Ovary (tissue), 9 donors: ENCODE results near the gene ADRM1. TPM values are rescaled to one million over a fixed set of nuclear protein-coding genes. Genes with fewer than 3 reads are reported as not detected.

Experiments used
- DNase-seq, 5 donors: peaks; one replicate each; pipeline ENCODE4 v3.0.0-alpha.2; 2019 to 2020
- H3K27ac ChIP-seq, 2 donors: fragments of 200-600 bp; one replicate each; pipeline versions ENCODE4 v1.5.1 to v1.8.0; 2019 to 2022
- H3K27me3 ChIP-seq: fragments of 200-600 bp; one replicate; pipeline ENCODE4 v1.8.0; 2022
- H3K36me3 ChIP-seq: fragments of 200-600 bp; sonication (generic); one replicate; pipeline ENCODE4 v1.5.1; 2019
- H3K4me1 ChIP-seq: one replicate; pipeline ENCODE4 v1.8.1; 2013; ENCODE audit warnings: mild to moderate bottlenecking, moderate library complexity; ENCODE audit not compliant: insufficient read depth
- H3K4me3 ChIP-seq: fragments of 200-600 bp; sonication (generic); one replicate; pipeline ENCODE4 v1.5.1; 2017
- H3K9me3 ChIP-seq, 2 donors: fragments of 200-600 bp in 1 of 2; sonication (generic) in 1 of 2; one replicate each; pipeline versions ENCODE4 v1.5.1 to v1.8.1; 2013 to 2019; ENCODE audit warnings: mild to moderate bottlenecking in 1 of 2, moderate library complexity in 1 of 2
- EP300 ChIP-seq: sonication (generic); formaldehyde crosslinking; IDR thresholded peaks from one replicate; pipeline ENCODE4 v1.6.1; 2017; ENCODE audit warnings: antibody characterized with exemption
- POLR2A ChIP-seq: fragments of 450-650 bp; IDR thresholded peaks from one replicate; pipeline ENCODE4 v1.6.1; 2017; ENCODE audit warnings: antibody characterized with exemption, mild to moderate bottlenecking, moderate library complexity
- WGBS, 3 donors: extraction: QIAGEN DNeasy Blood & Tissue Kit in 1 of 3; methylation state at CpG; one replicate each; pipeline versions ENCODE4 v1.1.5 to v1.1.7; 2013 to 2017; 5-methylcytosine and 5-hydroxymethylcytosine counted together
- intact Hi-C, 4 donors: fragments of 100-400 bp; cut with DNase I; formaldehyde crosslinking; loops; one replicate each; pipeline versions ENCODE4 v1.11.0 to v1.15.1; 2022 to 2023
- polyA plus RNA-seq, 2 donors: library from polyadenylated mRNA; stranded (reverse); fragments of 200-250 nt in 1 of 2; fragments of 350-450 nt in 1 of 2; fragmentation: Illumina TruSeq in 1 of 2; extraction: RNeasy Lipid Tissue Mini Kit (QIAGEN cat#74804) in 1 of 2; gene quantifications; one replicate each; pipeline ENCODE4 v1.2.3, GENCODE V29; 2013 to 2014
- total RNA-seq, 7 donors: library from RNA; depleted of rRNA in 2 of 7; stranded (reverse); fragments of >200 nt in 2 of 7; fragmentation: NEBNext Ultra II Directional in 3 of 7; extraction: Animal tissue kit (Norgen Biotek cat#: 25700) in 3 of 7; gene quantifications; one replicate each; pipeline versions ENCODE4 v1.1.0 to v1.2.4, GENCODE V29; 2016 to 2023
- TF ChIP-seq, protein P1 (sequence below), 3 donors: fragments of 450-650 bp in 2 of 3; fragments of 200-600 bp in 1 of 3; IDR thresholded peaks; one replicate each; pipeline versions ENCODE4 v1.5.1 to v1.8.0; 2016 to 2022; ENCODE audit warnings: antibody characterized with exemption in 3 of 3, mild to moderate bottlenecking in 1 of 3
- donor health status: DM: no; HTN: no; CAD: no; lungs with moderate emphysema.
- donor health status: DM: no; HTN: no; CAD: no.
- donor health status: Bipolar disorder and iron deficiency.
- donor health status: DM: yes; HTN: yes; CAD: no.
- donor health status: DM: no; HTN: no; CAD: no.
- donor health status: DM: yes; HTN: yes; CAD: no.

ADRM1 gene
- total and polyA plus RNA-seq, 9 donors = 7.8 to 109 (median 55.2) TPM

DNA sequence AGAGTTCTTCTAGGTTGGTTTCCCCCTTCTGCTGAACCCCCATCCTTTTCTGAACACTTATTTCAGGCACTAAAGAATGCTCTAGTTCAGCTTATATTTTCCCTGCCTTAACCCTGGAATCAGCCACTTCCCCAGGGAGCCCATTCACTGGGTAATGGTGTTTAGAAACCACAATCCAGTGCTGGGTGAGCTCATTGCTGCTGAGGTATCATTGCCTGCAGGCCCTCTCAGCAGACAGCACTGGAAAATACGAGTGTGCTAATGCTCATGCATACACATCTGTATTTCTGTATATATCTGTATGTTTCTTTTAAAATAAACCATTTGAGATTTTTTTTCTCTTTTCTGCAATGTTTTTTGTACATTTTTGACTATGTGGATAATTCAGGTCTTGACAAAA is 37.4 kb upstream of the ADRM1 start:
- Histone ChIP-seq H3K36me3 (no peaks in the 10 kb centered on the region), H3K4me3 (no peak overlapping the region), H3K9me3 (no peaks in the 10 kb centered on the region), H3K27ac (no peak overlapping the region), H3K4me1 (peaks cover 14% of the 10 kb centered on the region), H3K27me3 (no peaks in the 10 kb centered on the region)
- intact Hi-C loops = no loop called here
- WGBS, 3 donors = 97 to 100% (median 100%) methylated on average over 1 of the region's 1 CpG
- DNase-seq = no peak
- TF ChIP-seq EP300 (no peak), POLR2A (no peak)
- TF ChIP-seq, protein P1, sequence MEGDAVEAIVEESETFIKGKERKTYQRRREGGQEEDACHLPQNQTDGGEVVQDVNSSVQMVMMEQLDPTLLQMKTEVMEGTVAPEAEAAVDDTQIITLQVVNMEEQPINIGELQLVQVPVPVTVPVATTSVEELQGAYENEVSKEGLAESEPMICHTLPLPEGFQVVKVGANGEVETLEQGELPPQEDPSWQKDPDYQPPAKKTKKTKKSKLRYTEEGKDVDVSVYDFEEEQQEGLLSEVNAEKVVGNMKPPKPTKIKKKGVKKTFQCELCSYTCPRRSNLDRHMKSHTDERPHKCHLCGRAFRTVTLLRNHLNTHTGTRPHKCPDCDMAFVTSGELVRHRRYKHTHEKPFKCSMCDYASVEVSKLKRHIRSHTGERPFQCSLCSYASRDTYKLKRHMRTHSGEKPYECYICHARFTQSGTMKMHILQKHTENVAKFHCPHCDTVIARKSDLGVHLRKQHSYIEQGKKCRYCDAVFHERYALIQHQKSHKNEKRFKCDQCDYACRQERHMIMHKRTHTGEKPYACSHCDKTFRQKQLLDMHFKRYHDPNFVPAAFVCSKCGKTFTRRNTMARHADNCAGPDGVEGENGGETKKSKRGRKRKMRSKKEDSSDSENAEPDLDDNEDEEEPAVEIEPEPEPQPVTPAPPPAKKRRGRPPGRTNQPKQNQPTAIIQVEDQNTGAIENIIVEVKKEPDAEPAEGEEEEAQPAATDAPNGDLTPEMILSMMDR (IDR thresholded peaks at IDR 0.05) = no peak

DNA sequence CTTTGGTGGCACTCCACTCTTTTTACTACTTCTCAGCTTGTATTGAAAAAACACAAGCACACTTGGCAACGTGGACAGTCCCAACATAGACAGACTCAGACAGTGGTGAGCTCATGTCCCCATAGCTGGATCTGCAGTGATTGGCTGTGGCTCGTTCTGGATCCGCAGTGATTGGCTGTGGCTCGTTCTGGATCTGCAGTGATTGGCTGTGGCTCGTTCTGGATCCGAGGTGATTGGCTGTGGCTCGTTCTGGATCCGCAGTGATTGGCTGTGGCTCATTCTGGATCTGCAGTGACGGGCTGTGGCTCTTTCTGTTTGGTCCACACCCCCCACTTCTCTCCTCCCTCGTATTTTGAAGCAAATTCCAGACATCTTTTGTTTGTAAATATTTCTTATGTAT is 36.5 kb upstream of the ADRM1 start:
- Histone ChIP-seq H3K4me3 (no peak overlapping the region), H3K27me3 (no peaks in the 10 kb centered on the region), H3K27ac (no peak overlapping the region), H3K4me1 (peaks cover 14% of the 10 kb centered on the region), H3K36me3 (no peaks in the 10 kb centered on the region), H3K9me3 (no peaks in the 10 kb centered on the region)
- no peak for TF ChIP-seq EP300
- no peak for TF ChIP-seq POLR2A
- TF ChIP-seq, protein P1 (IDR thresholded peaks at IDR 0.05) = no peak
- intact Hi-C loops = no loop called here
- 91 to 95% (median 91%) methylated on average over 10 of the region's 10 CpGs for WGBS, 3 donors
- no peak for DNase-seq

DNA sequence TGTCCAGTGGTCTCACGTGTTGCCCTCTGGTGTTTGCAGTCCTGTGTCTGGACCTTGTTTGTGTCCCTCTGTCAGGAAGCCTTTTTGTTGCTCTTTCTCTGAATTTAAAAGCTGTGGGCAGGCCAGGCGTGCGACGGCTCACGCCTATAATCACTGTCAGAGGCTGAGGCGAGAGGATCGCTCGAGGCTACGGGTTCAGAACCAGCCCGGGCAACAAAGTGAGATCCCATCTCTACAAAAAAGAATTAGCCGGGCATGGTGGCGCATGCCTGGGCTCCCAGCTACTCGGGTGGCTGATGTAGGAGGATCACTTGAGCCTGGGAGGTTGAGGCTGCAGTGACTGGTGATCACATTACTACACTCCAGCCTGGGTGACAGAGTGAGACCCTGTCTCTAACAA is 35.9 kb upstream of the ADRM1 start:
- intact Hi-C loops = no loop called here
- no peak overlapping the region for H3K27ac ChIP-seq
- TF ChIP-seq EP300 (no peak), POLR2A (no peak)
- TF ChIP-seq, protein P1 (IDR thresholded peaks at IDR 0.05) = no peak
- no peak for DNase-seq
- WGBS, 3 donors = 96 to 98% (median 97%) methylated on average over 13 of the region's 13 CpGs
- no peaks in the 10 kb centered on the region for H3K27me3 ChIP-seq
- H3K4me3 ChIP-seq = no peak overlapping the region
- no peaks in the 10 kb centered on the region for H3K9me3 ChIP-seq
- H3K4me1 ChIP-seq = peaks cover 14% of the 10 kb centered on the region
- no peaks in the 10 kb centered on the region for H3K36me3 ChIP-seq

DNA sequence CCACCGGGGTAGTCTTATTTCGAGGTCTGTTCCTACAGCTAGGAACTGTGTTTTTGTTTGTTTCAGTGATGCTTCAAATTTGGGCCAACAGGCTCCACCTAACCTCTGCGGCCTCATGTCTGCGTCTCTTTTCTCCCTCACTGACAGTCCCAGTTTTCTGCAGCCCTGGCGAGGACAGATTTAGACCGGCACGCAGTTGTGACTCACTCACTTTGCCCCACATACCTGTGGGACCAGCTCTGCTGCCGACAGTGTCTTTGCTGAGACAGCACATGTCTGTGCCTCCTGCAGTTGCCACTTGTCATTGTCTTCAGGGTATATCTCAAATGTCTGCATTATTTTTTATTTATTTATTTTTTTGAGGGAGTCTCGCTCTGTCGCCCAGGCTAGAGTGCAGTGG is 35.3 kb upstream of the ADRM1 start:
- H3K4me3 ChIP-seq = no peak overlapping the region
- no peaks in the 10 kb centered on the region for H3K9me3 ChIP-seq
- TF ChIP-seq EP300 = no peak
- TF ChIP-seq, protein P1 (IDR thresholded peaks at IDR 0.05) = no peak
- TF ChIP-seq POLR2A = no peak
- H3K36me3 ChIP-seq = no peaks in the 10 kb centered on the region
- intact Hi-C loops = no loop called here
- no peak for DNase-seq
- WGBS, 3 donors = 88 to 90% (median 88%) methylated on average over 10 of the region's 10 CpGs
- peaks cover 14% of the 10 kb centered on the region for H3K4me1 ChIP-seq
- no peaks in the 10 kb centered on the region for H3K27me3 ChIP-seq
- no peak overlapping the region for H3K27ac ChIP-seq
